Mesothelial cell of epicardium (in vitro differentiated cells): ENCODE data around the gene GIMAP8. TPM values are rescaled to one million over a fixed set of nuclear protein-coding genes. Genes with fewer than 3 reads are reported as not detected.

Experiments used
- DNase-seq, 2 experiments: peaks; one replicate each; pipeline ENCODE4 v3.0.0; 2021; ENCODE audit warnings: low spot score in 2 of 2; ENCODE audit not compliant: unreplicated experiment in 2 of 2
- H3K27ac Mint-ChIP-seq: 2 replicates; pipeline ENCODE4 v1.8.0; 2021; ENCODE audit warnings: mixed read lengths
- H3K27me3 Mint-ChIP-seq: 2 replicates; pipeline ENCODE4 v1.8.0; 2021; ENCODE audit warnings: low read depth, mixed read lengths
- H3K36me3 Mint-ChIP-seq: 2 replicates; pipeline ENCODE4 v1.8.0; 2021; ENCODE audit warnings: mixed read lengths
- H3K4me1 Mint-ChIP-seq: 2 replicates; pipeline ENCODE4 v1.8.0; 2021; ENCODE audit warnings: mixed read lengths
- H3K4me3 Mint-ChIP-seq: 2 replicates; pipeline ENCODE4 v1.8.0; 2021; ENCODE audit warnings: mild to moderate bottlenecking, moderate library complexity, mixed read lengths
- H3K9me3 Mint-ChIP-seq: 2 replicates; pipeline ENCODE4 v1.8.0; 2021; ENCODE audit warnings: mixed read lengths
- CTCF ChIP-seq: fragments of 200-600 bp; sonication (generic); IDR thresholded peaks from one replicate; pipeline ENCODE4 v1.5.0; 2021; ENCODE audit warnings: antibody characterized with exemption; ENCODE audit not compliant: unreplicated experiment
- total RNA-seq: library from RNA; stranded (reverse); gene quantifications from 3 replicates; pipeline ENCODE4 v1.2.1, GENCODE V29; 2021

Gene GIMAP8
- total RNA-seq, 1 donor from 2014 or later: not detected

- Mint-ChIP-seq H3K4me3 (no peak overlapping the region), H3K9me3 (no peaks in the 10 kb centered on the region), H3K36me3 (no peaks in the 10 kb centered on the region), H3K4me1 (peaks cover 3% of the 10 kb centered on the region), H3K27me3 (peaks cover 8% of the 10 kb centered on the region), H3K27ac (no peak overlapping the region)
- no peak for DNase-seq
- no peak for TF ChIP-seq CTCF
Measured at GRCh38 chr7:150421831-150422230, 28.6 kb upstream of the GIMAP8 start.

GRCh38 chr7:150425670-150426069 lies 24.8 kb upstream of the GIMAP8 start:
- Mint-ChIP-seq H3K9me3 (no peaks in the 10 kb centered on the region), H3K4me1 (peaks cover 3% of the 10 kb centered on the region), H3K4me3 (no peak overlapping the region), H3K36me3 (no peaks in the 10 kb centered on the region), H3K27me3 (peaks cover 12% of the 10 kb centered on the region), H3K27ac (no peak overlapping the region)
- DNase-seq: no peak
- no peak for TF ChIP-seq CTCF

- Mint-ChIP-seq H3K9me3 (no peaks in the 10 kb centered on the region), H3K4me3 (no peak overlapping the region), H3K4me1 (no peaks in the 10 kb centered on the region), H3K27me3 (peaks cover 25% of the 10 kb centered on the region), H3K27ac (no peak overlapping the region), H3K36me3 (no peaks in the 10 kb centered on the region)
- DNase-seq: peak in 1 of 2 experiments; percentile 34
- no peak for TF ChIP-seq CTCF
Measured at GRCh38 chr7:150428671-150429451, 21.6 kb upstream of the GIMAP8 start.

- Mint-ChIP-seq H3K4me1 (no peaks in the 10 kb centered on the region), H3K27ac (no peak overlapping the region), H3K27me3 (peaks cover 29% of the 10 kb centered on the region), H3K4me3 (no peak overlapping the region), H3K36me3 (no peaks in the 10 kb centered on the region), H3K9me3 (no peaks in the 10 kb centered on the region)
- TF ChIP-seq CTCF: no peak
- peak in 1 of 2 experiments; percentile 9 for DNase-seq
Measured at GRCh38 chr7:150429699-150430098, 20.7 kb upstream of the GIMAP8 start.

GRCh38 chr7:150430465-150431085 lies 19.9 kb upstream of the GIMAP8 start:
- Mint-ChIP-seq H3K27me3 (peaks cover 29% of the 10 kb centered on the region), H3K9me3 (no peaks in the 10 kb centered on the region), H3K4me1 (no peaks in the 10 kb centered on the region), H3K36me3 (no peaks in the 10 kb centered on the region), H3K4me3 (no peak overlapping the region), H3K27ac (no peak overlapping the region)
- DNase-seq: no peak
- no peak for TF ChIP-seq CTCF
